Head of caudate nucleus (tissue), 42 donors: ENCODE measurements around the gene EPB41L4A.

ENCODE experiments used
- DNase-seq, 42 donors: peaks; one replicate each; pipeline versions ENCODE4 v3.0.0 to v3.0.0-alpha.2; 2020 to 2021; ENCODE audit warnings: mixed read lengths in 7 of 42
- intact Hi-C: fragments of 100-400 bp; cut with DNase I; formaldehyde crosslinking; loops from one replicate; pipeline ENCODE4 v1.15.0; 2022

Gene EPB41L4A

DNA sequence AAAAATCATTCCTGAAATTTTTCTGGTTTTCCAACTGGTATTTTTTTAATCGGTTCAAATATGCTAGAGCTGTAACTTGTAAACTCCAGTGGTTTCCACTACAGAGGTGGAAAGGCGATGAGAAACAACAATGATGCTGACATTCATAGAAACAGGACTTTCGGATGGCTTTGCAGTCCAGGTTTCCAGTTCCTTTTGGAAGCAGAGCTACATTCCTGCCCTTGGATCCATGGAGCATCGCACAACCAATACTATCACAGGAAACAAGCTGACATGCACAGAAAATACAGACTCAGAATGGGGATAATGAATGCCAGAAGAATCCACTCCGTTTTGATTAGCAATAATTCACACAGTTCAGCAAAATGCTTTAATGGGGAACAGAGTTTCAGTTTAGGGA, 140.0 kb downstream of the EPB41L4A start:
- intact Hi-C loops, result no loop called here
- DNase-seq, result no peak

GRCh38 chr5:112276991-112277390, 142.1 kb downstream of the EPB41L4A start:
- DNase-seq, result peak in 24 of 42 donors; percentile 11 to 64 (median 31)
- intact Hi-C loops, result no loop called here

DNA sequence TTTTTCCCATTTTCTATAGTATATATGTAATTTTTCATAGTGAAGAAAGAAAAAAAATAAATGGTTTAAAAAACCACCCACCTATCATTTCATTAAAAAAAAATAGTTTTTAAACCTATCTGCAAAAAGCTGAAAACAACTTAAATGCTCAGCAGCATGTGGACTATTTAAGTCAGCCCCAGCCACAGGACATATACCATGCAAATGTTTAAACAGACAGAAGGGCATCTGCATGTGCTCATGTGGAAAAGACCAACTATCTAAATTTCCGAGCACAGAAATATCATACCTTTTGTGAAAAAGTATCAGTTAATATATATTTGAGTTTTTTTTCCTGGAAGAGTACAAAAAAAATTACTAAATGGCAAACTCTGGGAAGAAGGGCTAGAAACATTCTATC, 143.4 kb downstream of the EPB41L4A start:
- intact Hi-C loops, result no loop called here
- DNase-seq, result no peak

DNA sequence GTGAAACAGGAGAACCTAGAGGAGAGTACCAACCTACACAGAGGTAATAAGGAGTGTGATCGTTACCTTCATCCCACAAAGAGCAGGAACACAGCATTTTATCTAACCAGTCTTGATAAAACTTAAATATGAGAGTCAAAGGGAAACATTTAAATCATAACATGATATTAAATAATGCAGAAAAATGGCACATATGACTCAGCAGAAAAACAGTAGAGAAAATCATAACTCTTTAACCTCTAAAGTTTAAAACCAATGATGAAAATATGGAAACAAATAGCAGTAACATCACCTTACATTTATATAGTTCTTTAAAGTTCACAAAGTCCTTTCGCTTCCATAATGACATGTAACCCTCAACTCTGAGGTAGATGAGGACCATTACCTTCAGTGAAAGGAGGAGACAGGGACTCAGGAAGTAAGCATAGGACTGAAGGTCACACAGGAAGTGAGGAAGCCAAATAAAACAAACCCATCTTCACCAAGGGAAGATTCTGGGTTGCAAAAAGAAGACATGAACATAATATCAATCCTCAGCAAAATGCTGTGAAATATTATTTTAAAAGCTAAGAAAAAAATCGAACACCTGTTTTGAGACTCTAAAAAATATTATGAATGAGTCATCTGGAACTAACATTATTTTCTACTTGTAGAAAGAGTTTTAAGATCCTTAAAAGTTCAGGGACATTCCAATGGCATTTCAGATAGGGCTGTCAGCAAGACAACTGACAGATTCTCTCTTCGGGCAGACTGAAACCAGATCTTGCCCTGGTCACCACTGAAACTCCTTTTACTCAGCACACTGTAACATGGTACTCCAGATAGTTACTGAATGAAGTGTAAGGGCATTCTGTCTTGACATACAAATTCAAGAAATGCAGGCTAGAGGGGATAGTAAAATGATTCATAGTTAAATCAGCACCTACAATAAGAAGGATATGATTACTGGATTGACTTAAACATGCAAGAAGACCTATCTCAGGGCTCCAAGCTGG, 148.5 kb downstream of the EPB41L4A start:
- intact Hi-C loops, result no loop called here
- DNase-seq, result no peak

DNA sequence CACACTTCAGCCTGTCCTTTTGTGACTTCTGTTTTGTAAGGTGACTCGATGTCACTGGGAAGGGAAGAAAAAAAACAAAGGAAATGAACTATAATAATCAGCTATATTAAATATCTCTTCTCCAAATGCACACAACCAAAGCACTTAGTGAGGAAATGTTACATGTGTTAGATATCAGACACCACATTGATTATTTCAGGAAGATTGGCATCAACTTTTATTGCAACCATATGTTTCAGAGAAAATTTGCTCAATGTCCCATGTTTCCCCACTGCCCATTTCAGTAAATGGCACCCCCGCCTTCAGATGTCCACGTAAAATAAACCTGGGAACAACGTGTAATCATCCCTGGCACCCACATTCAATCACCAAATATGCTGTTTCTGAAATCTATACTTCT, 151.8 kb downstream of the EPB41L4A start:
- intact Hi-C loops, result no loop called here
- DNase-seq, result no peak

DNA sequence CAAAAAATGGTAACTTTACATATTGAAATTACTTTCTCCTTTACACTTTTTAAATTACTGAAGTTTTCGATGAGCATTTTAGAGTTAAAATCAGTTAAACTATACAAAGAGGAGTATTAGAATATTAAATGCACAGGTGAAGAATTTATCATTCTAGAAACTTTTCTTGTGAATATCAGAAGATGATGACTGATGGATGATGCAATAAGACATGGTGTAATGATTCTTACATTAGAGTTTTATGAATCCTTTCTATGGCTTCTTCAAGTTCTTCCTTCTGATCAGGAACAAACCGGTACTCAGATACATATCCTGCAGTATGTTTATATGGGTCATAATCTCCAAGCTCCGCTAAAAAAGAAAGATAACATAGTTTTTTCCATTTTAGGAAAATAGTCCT, 154.4 kb downstream of the EPB41L4A start:
- intact Hi-C loops, result no loop called here
- DNase-seq, result no peak

GRCh38 chr5:112264151-112264550, 154.9 kb downstream of the EPB41L4A start:
- intact Hi-C loops, result no loop called here
- no peak for DNase-seq

- intact Hi-C loops, result no loop called here
- no peak for DNase-seq
These were observed 155.6 kb downstream of the EPB41L4A start for GRCh38 chr5:112263469-112263868.

GRCh38 chr5:112258571-112258970, 160.5 kb downstream of the EPB41L4A start:
- intact Hi-C loops, result no loop called here
- DNase-seq, result no peak

- DNase-seq, result no peak
- intact Hi-C loops, result no loop called here
These were observed 161.1 kb downstream of the EPB41L4A start for GRCh38 chr5:112257976-112258375.

GRCh38 chr5:112257005-112257404, 162.1 kb downstream of the EPB41L4A start:
- DNase-seq, result no peak
- intact Hi-C loops, result no loop called here

DNA sequence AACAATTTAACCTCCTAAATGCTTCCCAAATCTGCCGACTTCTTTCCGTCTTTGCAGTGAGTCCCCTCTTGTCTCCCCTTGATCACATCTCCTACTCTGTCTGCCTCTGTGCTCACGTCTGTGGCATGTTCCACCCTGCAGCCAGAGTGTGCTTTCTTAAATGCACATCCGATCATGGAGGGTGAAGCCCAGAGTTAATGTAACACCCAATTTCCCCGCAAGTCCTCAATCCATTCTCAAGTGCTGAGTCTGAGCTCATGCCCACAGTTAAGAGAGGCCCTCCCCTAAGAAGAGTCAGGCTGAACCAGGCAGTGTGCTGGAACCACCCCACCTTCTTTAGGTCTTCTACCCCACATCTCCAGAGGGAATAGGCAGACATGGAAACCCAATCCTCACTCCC, 164.8 kb downstream of the EPB41L4A start:
- intact Hi-C loops, result no loop called here
- no peak for DNase-seq

DNA sequence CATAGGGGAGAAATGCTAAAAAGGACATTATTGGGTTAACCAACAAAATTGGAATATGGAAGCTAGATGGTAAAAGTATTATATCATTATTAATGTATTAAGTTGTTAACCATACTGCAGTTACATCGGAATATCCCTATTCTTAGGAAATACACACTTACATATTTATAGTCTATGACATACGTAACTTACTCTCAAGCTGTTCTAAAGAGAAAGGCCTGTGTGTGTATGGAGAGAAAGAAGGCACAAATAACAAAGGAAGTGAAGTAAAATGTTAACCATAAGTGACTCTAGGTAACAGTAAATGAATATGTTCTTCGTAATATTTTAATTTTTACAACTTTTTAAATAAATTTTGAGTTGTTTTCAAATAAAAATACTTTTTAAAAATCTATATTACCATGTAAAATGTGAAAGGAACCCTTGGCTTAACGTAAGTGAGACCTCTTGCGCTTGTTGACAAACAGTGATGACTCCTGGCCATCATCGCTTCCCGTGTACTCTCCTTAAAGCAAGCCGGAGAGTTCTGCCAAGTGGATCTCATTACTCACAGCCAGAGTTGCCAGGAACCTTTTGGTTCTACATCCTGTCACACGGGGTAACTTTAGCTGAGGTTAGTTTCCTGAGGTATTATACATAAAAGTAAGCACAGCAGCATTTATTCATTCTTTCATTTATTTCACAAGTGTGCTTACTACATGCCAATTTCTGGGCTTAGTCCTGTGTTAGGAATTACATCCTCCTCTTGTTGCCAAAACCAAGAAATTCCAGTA, 165.4 kb downstream of the EPB41L4A start:
- no peak for DNase-seq
- intact Hi-C loops, result no loop called here

GRCh38 chr5:112250551-112250950, 168.5 kb downstream of the EPB41L4A start:
- intact Hi-C loops, result no loop called here
- no peak for DNase-seq

DNA sequence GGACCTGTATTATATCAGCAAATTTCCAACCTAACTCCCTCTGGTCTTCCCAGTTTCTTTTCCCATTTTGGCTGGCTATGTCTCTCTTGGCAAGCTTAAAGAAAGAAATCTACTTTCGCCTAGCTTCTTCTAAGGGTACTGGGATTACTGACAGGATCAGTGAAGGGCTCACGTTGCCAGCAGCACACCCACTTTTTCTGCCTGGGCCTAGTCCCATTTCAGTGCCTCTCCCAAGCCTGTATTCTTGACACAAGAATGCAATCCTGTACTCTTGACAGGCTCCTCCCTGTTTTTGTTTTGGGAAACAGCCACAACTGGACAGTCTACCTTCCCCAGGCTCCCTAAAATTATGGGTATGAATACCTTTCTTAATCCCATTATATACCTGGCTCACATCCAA, 170.5 kb downstream of the EPB41L4A start:
- DNase-seq, result no peak
- intact Hi-C loops, result no loop called here

GRCh38 chr5:112247960-112248359, 171.1 kb downstream of the EPB41L4A start:
- DNase-seq, result no peak

DNA sequence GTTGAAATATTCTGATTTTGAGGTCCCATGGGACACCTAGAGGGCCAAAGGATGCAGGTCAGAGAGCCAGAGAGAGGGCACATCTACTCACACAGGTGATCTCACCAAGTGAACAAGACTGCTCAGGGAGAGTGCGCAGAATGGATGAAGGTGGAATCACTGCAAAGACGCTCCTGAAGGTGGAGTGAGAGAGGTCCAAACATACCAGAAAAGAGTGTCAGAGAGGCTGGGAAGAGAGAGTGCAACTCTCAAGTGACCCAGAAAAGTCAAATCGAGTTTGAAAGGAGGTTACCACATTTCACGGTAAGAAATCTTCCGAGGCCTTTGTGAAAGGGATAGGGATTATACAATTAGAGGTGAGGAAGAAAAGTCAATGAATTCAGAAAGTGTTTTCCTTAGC, 173.4 kb downstream of the EPB41L4A start:
- intact Hi-C loops, result no loop called here
- peak in 6 of 42 donors; percentile 6 to 52 (median 16) for DNase-seq

More at GRCh38 chr5:112247960-112248359, 171.1 kb downstream of the EPB41L4A start:
- intact Hi-C loops, result no loop called here

GRCh38 chr5:112239996-112240395, 179.1 kb downstream of the EPB41L4A start:
- DNase-seq, result no peak
- intact Hi-C loops, result no loop called here

GRCh38 chr5:112238473-112238872, 180.6 kb downstream of the EPB41L4A start:
- peak in 4 of 42 donors; percentile 6 to 36 (median 14) for DNase-seq
- intact Hi-C loops, result no loop called here

DNA sequence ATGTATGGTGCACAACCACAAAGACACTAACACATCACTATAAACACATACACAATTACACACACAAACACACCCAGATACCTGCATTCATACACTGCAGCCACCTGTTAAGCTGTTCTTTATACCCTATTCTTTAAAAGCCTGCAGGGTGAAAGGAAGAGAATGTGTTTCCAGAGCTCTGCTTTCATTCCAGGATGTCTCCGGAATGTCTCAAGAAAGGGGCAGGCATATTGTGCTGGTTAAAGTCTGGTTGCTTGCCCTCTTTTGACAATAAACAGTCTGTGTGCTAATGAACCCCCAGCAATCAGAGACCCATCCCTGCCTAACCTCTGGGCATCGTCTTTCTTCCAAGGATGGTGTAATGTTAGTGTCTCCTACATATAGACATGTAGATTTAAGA, 181.6 kb downstream of the EPB41L4A start:
- no peak for DNase-seq
- intact Hi-C loops, result no loop called here
